HG02973 (cell line): ENCODE data around the gene CUBN.

Experiments used
- ATAC-seq: cut with Tn5 transposase; IDR thresholded peaks from one replicate; pipeline ENCODE4 v1.9.1; 2021; ENCODE audit warnings: moderate library complexity; ENCODE audit not compliant: unreplicated experiment

Gene CUBN

DNA sequence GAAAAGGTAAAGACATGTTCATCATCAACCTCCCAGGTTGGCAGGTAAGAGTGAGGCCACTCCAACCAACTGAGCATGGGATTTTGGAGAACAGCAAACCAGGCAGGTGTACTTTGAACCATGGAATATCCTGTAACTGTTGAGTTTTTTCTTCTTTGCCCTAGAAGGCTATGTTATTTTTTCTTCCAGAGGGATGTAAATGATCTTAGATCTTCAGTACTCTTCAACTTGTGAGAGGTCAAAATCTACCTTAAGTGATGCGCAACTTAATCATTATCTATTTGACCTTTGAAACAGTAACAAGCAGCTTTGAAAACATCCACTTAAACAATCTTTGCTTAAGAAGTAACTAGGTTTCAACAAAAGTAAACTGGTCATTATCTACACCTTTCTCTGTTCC, at the start of gene CUBN:
TSS of gene CUBN (minus strand) at position 71 of the 400 bp plus-strand sequence. CDS start at position 25, 46 bp downstream.
- no peak for ATAC-seq

GRCh38 chr10:17179002-17179401, 49.4 kb upstream of the CUBN start:
- ATAC-seq = no peak

GRCh38 chr10:17178006-17178405, 48.4 kb upstream of the CUBN start:
- ATAC-seq = no peak

DNA sequence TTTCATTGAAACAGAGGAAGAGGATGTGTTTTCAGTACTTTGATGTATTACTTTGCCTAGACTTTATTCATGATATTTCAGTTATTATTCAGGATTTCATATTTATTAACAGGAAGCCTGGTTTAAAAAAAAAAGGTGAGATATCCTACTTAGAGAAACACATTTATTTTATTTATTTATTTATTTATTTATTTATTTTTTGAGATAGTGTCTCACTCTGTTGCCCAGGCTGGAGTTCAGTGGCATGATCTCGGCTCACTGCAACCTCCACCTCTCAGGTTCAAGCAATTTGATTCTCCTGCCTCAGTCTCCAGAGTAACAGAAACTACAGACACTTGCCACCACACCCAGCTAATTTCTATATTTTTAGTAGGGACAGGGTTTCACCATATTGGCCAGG, 47.4 kb upstream of the CUBN start:
- no peak for ATAC-seq

GRCh38 chr10:17176091-17176490, 46.5 kb upstream of the CUBN start:
- ATAC-seq = no peak

DNA sequence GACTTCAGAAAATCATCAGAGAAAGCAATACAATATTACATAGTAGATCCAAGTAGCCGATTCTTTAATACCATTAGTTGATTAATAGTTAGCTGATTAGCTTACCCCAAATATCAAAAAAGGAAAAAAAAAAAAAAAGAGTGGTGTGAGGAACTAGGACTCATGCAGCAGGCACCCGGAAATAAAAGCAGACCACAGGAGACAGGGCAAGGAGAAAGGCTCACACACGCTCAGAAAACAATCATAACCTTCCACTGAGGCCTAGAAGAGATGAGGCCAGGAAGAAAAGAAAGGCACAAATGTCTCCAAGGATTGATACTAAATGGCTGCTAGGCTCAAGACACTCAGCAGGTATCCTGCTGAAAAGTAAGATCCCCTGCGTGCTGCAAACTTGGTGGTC, 45.9 kb upstream of the CUBN start:
- no peak for ATAC-seq

- no peak for ATAC-seq
Observed at GRCh38 chr10:17174626-17175025, 45.0 kb upstream of the CUBN start.

- ATAC-seq = no peak
Observed at GRCh38 chr10:17171141-17171641, 41.6 kb upstream of the CUBN start.

DNA sequence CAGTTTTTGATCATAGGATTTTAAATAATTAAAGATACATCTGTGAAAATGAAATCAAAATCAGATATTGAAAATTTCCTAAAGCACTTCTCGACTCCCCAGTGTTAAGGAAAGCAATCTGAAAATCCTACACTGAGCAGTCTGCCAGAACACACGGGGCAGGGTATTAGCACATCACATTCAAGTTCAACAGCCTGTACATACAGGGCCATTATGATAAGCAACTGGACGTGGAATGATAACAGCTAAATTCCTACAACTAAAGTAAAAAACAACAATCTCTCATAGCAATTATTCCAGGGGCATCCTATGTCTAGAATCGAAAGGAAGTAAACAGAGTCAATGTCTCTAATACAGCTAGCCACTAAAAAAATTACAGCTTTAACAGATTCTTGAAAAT, 40.2 kb upstream of the CUBN start:
- ATAC-seq = no peak

GRCh38 chr10:17166699-17167098, 37.1 kb upstream of the CUBN start:
- no peak for ATAC-seq

DNA sequence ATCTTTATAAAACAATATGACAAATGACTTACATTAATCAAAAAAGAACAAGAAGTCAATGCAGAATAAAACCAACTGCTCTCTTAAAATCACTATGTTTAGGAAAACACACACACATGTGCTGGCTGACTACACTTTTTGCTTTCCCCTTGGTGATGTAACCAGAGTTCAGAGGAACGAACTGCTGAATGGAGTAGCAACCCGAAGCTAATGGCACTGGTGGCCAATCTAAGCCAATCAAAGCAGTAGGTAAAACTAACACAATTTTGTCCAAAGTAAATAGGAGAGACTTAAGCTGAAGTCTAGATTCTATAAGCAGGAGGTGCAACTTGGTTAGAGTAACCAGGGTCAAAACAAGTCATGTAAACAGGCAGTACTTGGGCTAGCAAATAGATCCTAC, 33.2 kb upstream of the CUBN start:
- ATAC-seq = no peak

DNA sequence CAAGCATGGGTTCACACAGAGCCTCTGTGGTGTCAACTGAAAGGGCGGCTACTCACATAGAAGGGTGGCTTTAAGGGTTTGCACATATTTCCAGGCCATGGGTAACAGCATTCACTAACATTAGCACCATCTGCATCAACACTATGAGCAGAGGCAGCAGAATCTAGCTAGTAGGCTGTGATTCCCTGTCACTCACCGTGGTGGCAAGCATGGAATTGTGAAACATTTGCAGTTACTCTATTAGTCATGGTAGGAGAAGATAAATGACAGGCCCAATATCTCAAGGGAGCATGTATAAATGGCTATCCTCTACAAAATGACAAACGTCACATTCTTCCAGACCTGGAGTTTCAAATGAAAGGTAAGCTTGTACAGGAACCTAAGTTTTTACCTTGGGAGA, 32.2 kb upstream of the CUBN start:
- no peak for ATAC-seq

GRCh38 chr10:17157024-17157423, 27.4 kb upstream of the CUBN start:
- ATAC-seq = no peak

GRCh38 chr10:17155826-17156225, 26.2 kb upstream of the CUBN start:
- no peak for ATAC-seq

- no peak for ATAC-seq
Observed at GRCh38 chr10:17154116-17154515, 24.5 kb upstream of the CUBN start.

- ATAC-seq = no peak
Observed at GRCh38 chr10:17153321-17153720, 23.7 kb upstream of the CUBN start.

GRCh38 chr10:17151716-17152115, 22.1 kb upstream of the CUBN start:
- no peak for ATAC-seq

DNA sequence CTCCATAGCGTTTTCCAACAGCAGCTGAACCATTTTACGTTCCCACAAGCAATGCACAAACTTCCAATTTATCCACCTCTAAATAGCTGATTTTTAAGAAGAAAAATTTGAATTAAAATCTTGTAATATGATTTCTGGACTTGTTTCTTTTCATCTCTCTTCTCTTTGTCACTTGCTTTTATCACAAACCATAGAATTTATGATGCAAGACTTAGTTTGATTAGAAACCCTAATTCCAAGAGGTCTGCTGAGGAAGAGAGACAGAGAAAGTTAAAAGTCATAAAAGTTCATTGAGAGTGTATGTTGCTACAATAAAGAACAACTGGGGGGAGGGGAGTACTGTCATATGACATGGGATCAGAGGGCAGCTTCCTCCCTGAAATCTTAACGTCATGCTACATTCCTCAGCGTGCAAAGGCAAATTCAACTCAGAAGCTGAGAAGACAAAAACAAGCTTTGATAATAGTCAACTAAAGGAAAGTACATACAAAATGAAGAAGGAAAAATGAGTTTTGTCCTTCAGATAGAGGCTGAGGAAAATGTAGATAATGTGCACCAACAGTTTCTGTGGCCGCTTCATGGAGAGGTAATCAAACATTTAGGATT, 18.4 kb upstream of the CUBN start:
- no peak for ATAC-seq

DNA sequence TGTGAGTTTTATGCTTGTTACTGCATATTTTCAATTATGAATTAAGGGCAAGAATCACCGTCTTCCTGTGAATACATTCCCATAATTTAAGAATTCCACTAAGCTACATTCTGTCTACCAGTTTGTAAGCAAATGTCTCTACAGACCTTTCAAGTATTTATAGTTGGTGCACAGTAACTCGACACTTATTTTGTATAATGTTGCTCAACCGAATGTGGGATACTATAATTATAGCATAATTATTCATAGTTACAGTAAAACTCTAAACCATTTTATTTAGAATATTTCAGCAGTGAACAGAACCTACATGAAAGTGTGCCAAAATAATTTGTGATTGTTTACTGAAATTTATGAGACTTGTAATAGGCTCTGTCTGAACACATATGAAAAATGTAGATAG, 17.3 kb upstream of the CUBN start:
- ATAC-seq = no peak

DNA sequence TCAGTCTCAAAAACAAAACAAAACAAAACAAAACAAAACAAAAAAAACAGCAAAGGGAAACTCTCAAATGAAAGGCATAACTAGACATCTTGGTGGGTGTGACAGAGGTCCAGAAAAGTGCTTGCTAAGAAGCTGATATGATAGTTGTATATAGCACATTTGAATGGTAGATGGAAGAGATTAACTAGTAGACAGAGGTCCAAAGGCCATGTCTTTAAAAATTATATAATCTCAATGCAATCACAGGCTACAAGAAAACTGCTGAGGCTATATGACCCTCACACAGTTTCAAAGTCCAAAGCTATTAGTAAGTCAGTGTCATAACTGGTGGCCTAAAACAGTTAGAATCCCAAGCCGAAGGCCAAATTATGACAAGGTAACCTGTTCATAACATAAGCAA, 15.6 kb upstream of the CUBN start:
- no peak for ATAC-seq

GRCh38 chr10:17144757-17145156, 15.1 kb upstream of the CUBN start:
- no peak for ATAC-seq

- ATAC-seq = no peak
Observed at GRCh38 chr10:17144032-17144431, 14.4 kb upstream of the CUBN start.

DNA sequence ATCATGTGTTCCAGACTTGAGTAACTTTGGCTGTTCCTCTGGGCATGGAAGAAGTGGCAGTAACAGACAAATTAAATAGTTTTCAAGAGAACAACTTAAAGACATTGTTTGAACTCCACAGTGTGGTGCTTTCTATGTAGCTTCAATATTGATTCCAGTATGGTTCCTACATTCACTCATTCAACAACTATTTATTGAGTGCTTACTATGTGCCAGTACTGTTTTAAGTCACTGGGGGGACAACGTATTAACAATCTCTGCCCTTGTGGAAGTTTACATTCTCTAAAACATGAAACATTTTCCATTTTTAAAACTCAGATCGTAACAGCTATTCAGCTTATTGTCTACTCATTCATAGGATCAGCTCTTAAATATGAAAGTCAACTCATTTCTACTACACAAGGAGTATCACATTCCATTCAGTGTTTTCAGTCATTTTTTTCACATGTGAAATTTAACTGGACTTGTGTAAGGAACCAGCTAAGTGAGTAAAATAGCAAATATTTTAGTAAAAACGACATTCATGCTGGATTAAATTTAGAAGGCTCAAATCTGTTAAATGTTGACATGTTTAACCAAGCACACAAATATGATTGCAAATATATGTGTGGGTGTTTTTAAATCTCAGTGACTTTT, 13.6 kb upstream of the CUBN start:
- no peak for ATAC-seq
